ENCODE results near the gene TENM4.

Gene TENM4

GRCh38 chr11:78603792-78604191 lies 837.0 kb downstream of the TENM4 start:
- no peak for DNase-seq
